ENCODE measurements around the gene TRIM7.
A peak's percentile ranks its signal among the peaks of the same experiment; 100 is the strongest.
"Not testable (repeated sequence)": the region's sequence is repeated elsewhere in the genome, so short reads cannot be mapped to it uniquely, and the experiment has no call there.

The TRIM7 gene

DNA sequence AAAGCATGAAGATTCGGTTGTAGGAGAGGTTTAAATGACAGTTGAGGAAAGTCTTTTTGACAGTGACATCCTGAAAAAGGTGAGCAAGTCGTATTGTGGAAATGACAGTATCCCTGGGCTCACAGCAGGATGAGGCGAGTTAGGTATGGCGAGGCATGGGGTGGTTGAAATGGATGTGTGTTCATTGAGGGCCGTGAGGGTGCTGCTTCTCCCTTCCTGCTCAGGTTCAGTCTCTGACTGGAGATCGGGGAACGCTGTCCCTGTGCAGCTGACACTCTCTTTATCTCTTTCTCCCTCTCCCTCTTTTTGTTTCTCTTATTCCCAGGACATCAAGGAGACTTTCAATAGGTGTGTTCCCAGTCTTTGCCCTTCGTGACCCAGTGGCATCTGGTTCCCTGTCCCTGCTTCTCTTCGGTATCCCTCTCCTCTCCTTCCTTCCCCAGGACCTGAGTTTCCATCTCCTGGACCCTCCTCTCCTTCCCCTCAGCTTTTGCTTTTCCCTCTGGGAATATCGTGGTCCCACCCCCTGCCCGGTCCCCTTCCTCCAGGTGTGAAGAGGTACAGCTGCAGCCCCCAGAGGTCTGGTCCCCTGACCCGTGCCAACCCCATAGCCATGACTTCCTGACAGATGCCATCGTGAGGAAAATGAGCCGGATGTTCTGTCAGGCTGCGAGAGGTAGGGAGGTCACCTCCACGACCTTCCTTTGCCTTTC is 28.2 kb upstream of the TRIM7 start:
- ATAC-seq (no peak), DNase-seq (no peak)

DNA sequence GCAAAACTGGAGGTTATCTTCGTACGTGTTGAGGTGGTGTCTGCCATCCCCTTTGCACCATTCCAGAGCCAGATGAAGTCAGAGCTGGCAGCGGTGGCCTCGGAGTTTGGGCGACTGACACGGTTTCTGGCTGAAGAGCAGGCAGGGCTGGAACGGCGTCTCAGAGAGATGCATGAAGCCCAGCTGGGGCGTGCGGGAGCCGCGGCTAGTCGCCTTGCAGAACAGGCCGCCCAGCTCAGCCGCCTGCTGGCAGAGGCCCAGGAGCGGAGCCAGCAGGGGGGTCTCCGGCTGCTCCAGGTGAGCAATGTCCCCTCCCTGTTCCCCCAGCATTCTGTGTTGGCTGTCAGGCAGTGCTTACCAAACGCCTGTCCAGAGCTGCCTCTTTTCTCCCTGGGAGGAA is 27.6 kb upstream of the TRIM7 start:
- ATAC-seq (no peak), DNase-seq (no peak)

GRCh38 chr5:181231432-181231831 is 26.4 kb upstream of the TRIM7 start:
- ATAC-seq (no peak), DNase-seq (no peak)

DNA sequence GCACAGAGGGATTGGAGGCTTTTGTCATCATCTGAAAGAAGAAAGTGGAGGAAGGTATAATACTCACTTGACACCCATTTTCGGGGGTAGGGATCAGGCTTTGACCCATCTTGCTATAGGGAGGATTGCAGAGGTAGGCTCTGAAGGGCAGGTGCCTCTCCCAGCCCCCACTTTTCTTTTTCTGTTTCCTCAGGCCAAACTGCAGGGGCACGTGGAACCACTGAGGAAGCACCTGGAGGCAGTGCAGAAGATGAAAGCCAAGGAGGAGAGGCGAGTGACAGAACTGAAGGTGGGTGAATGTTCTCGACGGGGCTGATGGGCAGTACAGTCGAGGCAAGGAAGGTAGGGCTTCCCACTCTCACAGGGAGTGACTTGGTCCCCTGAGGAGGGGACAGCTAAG is 25.6 kb upstream of the TRIM7 start:
- ATAC-seq: no peak
- no peak for DNase-seq

DNA sequence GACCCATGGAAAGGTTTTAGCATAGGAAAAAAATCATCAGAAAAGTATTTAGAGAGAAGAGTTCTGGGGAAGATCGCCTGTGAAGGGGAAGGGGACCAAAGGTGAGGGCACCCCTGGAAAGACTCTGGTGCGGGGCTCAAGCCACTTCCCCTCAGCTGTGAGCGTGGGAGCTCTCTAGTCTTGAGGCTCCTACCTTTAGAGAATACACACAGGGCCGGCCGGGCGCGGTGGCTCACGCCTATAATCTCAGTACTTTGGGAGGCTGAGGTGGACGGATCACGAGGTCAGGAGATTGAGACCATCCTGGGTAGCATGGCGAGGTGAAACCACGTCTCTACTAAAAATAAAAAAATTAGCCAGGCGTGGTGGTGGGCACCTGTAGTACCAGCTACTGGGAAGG is 25.0 kb upstream of the TRIM7 start:
- DNase-seq (no peak), ATAC-seq (no peak)

DNA sequence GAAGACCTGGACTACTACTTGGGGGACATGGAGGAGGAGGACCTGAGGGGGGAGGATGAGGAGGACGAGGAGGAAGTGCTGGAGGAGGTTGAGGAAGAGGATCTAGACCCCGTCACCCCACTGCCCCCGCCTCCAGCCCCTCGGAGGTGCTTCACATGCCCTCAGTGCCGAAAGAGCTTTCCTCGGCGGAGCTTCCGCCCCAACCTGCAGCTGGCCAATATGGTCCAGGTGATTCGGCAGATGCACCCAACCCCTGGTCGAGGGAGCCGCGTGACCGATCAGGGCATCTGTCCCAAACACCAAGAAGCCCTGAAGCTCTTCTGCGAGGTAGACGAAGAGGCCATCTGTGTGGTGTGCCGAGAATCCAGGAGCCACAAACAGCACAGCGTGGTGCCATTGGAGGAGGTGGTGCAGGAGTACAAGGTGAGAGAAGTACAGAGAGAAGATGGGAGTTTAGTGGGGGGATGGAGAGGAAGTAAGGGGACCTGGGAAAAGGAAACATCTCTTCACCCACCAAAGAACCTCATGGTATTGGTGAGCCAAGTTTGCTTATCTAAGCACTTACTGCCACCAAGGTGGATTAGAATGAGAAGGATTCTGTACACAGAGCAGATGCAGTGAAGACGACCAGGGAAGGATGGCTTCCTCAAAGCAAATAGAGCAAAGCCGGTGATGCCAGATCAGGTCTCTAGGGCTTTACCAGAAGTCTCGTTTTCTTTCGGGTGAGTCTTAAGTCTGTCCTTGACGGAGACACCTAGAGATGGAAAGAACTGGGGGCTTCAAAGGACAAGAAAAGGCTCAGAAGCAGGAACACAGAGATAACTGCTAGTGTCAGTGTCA is 19.6 kb upstream of the TRIM7 start:
- no peak for DNase-seq

GRCh38 chr5:181223729-181224389 is 18.9 kb upstream of the TRIM7 start:
- DNase-seq (peak; percentile 67), ATAC-seq (peak; percentile 0)

More for the DNA sequence above, 19.6 kb upstream of the TRIM7 start:
- no peak for ATAC-seq

DNA sequence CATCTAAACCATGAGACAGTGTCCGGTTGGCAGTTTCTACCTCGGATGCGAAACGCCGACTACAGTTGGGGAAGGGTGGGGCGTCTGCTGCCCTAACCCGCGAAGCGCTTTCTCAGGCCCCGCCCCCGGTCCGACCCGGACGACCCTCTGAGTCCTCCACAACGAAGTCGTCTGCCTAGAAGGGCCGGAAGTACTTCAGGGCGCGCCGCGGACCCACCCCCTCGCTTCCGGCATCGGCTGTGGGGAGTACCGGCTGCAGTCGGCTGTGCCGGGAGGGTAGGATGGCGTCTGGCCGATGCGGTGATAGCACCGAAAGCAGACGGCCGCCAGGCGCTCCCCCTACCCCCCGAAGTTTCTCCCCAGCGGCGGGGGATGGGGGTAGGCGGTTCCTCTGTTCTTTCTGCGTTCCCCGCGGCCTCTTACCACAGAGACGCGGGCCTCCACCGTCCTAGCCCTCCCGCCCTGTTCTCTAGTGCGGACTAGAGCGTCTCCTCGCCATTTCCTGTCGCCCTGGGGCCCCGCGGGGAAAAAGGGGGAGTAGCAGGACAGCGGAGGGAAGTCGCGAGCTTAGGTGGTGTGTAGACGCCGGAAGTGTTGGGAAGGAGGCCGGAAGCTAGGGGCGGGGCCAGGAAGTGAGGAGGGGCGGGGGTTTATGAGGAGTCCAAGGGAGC is 18.2 kb upstream of the TRIM7 start, which contains the start of gene TRIM41:
TRIM41 (plus strand) TSS at position 224 of the 671 bp plus-strand sequence. CDS start 719 bp downstream, outside the sequence.
- ATAC-seq (peak; percentile 58), DNase-seq (peak; percentile 99)

DNA sequence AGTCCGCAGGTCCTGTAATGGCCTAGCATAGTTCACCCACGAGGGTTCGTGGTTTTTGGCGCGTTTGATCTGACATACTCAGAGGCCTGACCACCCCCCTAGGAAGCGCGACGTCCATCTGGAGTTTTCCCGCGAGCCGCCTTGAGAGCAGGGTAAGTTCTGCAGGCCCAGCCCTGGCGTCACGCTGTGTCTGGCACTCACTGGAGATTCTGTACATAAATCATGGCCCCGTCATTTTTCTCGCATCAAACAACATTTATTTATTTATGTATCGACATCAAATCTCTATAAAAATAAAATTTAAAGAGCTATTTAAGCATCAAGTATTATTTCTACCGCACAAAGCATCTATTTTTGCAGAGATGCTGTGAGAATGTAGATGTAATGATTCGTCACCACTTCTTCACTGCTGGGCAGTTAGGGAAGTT is 17.6 kb upstream of the TRIM7 start:
- no peak for DNase-seq

DNA sequence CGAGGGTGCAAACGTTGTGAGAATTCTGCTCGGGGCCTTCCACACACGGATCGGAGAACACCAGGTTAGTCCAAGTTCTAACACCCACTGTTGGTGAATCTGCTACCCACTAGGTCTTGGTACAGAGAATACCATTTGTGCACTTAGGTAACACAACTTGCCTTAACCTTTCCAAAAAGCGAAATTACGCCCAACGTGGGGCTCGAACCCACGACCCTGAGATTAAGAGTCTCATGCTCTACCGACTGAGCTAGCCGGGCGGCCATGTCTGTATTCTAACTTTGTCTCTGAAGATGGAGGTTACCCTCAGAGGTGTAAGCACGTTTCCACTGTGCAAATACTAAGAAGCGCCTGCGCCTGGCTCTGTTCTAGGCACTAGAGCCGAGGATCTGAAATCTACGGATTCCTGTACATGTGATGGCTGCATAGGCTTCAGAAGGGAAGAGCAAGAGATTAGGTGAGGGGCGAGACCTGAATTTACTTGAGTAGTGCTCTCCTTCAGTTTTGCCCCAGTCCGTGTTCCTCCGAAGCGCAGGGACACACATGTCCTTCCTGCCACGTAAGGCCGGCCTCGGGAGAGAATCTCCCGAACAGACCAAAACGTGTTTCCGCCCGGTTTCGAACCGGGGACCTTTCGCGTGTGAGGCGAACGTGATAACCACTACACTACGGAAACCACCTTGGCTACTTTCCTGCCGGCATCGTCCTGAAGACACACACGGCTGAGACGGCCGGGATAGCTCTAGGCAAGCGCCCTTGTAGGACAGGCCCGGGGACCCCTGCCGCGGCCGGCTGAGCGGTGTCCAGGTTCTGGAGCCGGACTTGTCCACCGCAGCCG is 17.0 kb upstream of the TRIM7 start:
- DNase-seq: peak; percentile 97
- peak; percentile 57 for ATAC-seq

More for the DNA sequence above, 17.6 kb upstream of the TRIM7 start:
- ATAC-seq: no peak

GRCh38 chr5:181221105-181221791 is 16.3 kb upstream of the TRIM7 start:
- ATAC-seq: no peak
- DNase-seq: peak; percentile 66

GRCh38 chr5:181220178-181220515 is 15.2 kb upstream of the TRIM7 start:
- ATAC-seq (no peak), DNase-seq (no peak)

DNA sequence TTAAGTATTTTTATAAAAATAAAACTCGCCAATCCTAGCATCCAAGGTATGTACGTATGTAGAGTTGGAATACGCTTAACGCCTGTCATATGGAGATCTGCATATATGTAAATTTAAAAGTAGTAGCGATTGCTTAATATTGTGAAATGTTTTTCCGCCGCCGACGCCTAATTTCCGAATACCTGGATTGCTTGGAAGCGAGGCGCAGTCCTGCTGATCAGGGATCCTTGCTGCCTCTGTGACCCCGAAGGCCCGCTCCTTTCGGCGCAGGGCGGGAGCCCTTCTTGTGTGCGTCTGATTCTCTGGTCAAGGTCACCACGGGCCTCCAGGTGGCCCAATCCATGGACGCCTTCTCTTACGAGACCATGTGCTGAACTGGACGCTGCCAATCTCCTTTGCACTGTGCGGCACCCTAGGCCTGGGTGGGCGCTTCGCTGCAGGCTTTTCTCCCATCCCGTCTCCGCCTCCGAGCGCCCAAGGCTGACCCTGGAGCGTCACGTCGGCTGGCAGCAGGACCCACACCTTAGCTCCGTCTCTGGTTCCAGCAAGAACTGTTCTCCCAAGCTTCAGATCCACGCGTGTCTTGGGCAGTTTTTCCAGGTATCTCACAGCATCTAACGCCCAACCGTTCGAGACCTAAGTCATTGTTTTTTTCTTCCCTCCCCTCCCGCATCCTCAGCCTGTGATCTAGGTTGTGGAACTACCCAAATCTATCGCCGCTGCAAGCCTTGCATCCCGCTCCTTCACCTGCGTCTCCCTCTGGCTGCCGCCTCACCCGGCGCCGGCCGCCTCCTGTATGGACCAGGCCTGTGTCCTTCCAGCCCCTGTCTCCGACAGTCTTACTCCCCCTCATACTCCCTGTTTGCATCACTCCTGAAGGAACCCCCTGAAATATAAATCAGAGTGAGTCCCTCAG is 14.5 kb upstream of the TRIM7 start:
- ATAC-seq (no peak), DNase-seq (no peak)

DNA sequence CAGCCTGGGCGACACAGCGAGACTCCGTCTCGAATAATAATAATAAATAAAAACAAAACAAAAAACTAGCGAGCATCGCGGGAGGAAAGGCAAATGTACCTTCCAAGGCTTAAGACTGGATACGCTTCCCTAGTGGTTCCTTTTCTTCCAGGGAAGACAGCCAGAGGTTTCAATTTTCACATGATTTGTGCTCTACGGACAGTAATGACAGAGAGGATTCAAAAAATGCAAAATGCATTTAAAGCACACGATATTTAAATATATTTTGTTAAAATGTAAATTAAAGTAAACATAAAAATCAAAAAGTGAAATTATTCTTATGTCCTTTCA is 13.8 kb upstream of the TRIM7 start:
- DNase-seq (no peak), ATAC-seq (no peak)

GRCh38 chr5:181217803-181218062 is 12.7 kb upstream of the TRIM7 start:
- peak; percentile 44 for DNase-seq
- ATAC-seq: no peak

DNA sequence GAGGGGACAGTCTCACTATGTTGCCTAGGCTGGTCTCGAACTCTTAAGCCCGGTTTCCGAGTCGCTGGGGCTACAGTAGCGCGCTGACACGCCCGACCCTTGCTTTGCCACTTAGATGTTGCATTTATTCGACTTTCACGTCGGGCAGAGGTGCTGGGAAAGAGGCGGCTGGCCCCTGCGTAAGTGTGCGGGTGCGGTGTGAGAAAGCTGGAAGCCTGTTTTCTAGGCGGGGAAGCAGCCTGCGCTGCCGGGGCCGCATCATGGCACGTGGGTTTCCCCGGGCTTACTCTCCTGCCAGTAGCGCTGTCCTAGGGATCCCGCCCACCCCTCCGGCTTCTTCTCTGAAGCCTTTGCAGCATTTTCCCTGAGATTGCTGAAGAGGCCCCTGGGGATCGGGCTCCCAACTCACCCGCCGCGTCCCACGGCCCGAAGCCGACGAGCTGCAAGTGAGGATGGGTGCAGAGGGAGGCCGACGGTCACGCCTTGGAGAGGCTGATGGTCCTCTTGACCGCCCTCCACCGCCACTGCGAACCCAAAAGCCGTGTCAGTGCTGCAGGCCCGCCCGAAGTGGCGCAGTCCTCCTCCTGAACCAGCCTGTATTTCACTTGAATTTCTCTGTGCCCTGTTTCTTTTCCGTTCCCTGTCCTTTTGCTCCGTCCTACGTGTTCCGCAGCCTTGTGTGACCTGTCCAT is 12.3 kb upstream of the TRIM7 start:
- ATAC-seq (no peak), DNase-seq (peak; percentile 78)

DNA sequence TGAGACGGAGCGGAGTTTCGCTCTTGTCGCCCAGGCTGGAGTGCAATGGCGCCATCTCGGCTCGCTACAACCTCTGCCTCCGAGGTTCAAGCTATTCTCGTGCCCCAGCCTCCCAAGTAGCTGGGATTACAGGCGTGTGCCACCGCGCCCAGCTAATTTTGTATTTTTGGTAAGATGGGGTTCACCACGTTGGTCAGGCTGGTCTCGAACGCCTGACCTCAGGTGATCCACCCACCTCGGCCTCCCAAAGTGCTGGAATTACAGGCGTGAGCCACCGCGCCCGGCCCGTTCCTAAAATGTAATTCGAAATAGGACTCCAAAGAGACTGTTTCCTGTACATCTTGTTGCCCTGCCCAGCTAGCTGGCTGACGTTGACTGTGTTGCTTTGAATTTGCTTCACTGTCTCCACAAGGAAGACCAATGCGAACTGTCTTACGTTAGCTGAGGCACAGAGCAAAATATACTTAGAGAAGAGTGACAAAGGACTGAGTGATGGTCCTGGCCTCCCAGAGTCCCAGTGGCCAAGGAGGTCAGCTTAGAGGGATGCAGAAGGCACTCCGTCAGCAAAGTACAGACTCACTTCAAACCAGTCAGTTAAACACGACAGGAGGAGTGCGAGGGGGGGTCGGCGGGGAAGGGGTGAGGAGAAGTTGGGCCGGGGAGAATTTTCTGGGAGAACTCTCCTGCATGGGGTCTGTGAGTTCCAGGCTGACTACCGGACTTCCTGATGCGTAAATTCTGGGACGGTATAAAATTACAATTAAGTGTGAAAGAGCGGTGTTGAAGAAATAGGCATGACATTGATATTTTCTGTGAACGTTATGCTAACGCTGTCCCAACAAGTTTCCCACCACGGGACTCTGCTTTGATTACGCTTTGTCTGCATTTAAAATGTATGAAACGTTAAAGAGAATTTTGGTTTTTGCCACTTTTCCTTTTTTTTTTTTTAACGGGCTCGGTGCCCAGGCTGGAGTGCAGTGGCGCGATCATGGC is 11.3 kb upstream of the TRIM7 start:
- ATAC-seq (no peak), DNase-seq (no peak)

GRCh38 chr5:181214249-181214648 is 9.3 kb upstream of the TRIM7 start:
- DNase-seq, ATAC-seq: not testable (repeated sequence)
